ENCODE measurements around the gene UNC93B1. TPM values are rescaled to one million over a fixed set of nuclear protein-coding genes. Genes with fewer than 3 reads are reported as not detected.

Gene UNC93B1
- total RNA-seq (2021) = 21.7 and 23.3 TPM in 2 replicates
- long read RNA-seq, partial matches to known transcripts = 2 of 7 reads
- long read RNA-seq, other reads (novel, unspliced or antisense) = 3 of 7 reads

DNA sequence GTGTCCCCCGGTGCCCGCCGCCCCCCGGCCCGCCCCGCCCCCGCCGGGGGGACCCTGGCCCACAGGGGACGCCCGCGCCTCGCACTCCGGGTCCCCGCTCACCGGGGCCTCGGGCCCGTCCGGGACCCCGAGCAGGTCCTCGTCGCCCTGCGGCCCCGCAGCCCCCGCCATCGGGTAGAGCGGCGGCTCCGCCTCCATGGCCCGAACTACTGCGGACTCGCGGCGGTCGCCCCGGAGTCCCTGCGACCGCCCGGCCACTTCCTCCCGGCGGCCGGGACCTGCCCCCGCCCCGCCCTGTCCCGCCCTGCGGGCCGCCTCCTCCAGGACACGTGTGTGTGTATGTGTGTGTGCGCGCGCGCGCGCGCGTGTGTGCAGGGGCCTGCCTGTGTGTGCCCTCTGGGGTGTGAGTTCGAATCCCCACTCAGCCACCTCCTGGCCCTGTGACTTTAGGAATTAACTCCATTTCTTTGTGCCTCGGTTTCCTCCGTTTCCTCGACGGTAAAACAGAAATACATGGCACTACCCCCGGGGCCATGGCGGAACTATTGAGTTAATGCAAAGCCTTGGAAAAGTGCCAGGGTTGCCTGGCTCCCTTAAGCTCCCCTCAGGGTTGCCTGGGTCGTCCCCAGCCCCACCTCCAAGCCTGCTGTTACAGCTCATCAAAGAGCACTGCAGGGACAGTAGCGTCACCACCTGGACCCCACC is at the start of gene UNC93B1:
Gene UNC93B1 (minus strand): TSS at position 252 of the 705 bp plus-strand sequence. CDS start 54 bp downstream, at position 198.
- Histone ChIP-seq H4K20me1 (ENCODE audit: control insufficient read depth, insufficient read depth, insufficient read length) (no peaks in the 10 kb centered on the region), H3K27me3 (ENCODE audit: insufficient read depth, low read length) (no peaks in the 10 kb centered on the region)
- WGBS (ENCODE audit: extremely low coverage, insufficient read length, low lambda C conversion rate) = no CpG with 5 or more reads among the region's 64 CpGs

More for the DNA sequence above, at the start of gene UNC93B1:
- Histone ChIP-seq H3K9ac (ENCODE audit: extremely low read depth, insufficient read length, low read length) (no peak within 1 kb of the TSS), H2BK20ac (ENCODE audit: low read depth, low read length, poor library complexity, severe bottlenecking) (no peak within 1 kb of the TSS), H3K4me2 (ENCODE audit: insufficient read depth, insufficient read length, low read length) (peak within 1 kb of the TSS; percentile 35), H3K23me2 (ENCODE audit: insufficient read length, low read depth, low read length, poor library complexity, severe bottlenecking) (peaks cover 4% of the 10 kb centered on the region), H3K14ac (ENCODE audit: insufficient read depth, low read length) (no peak within 1 kb of the TSS), H2AFZ (ENCODE audit: low read length) (no peak within 1 kb of the TSS), H2BK15ac (ENCODE audit: low read depth, low read length) (no peak within 1 kb of the TSS), H4K5ac (ENCODE audit: insufficient read length, low read depth, low read length) (no peak within 1 kb of the TSS), H2BK5ac (ENCODE audit: insufficient read length, low read length) (no peak within 1 kb of the TSS), H2AK5ac (ENCODE audit: insufficient read length, low read length) (no peak within 1 kb of the TSS), H3K9me3 (ENCODE audit: control insufficient read depth, low read depth, low read length) (no peaks in the 10 kb centered on the region), H3K18ac (ENCODE audit: insufficient read length, low read depth, low read length) (no peak within 1 kb of the TSS), H3K4ac (ENCODE audit: low read depth, low read length) (no peak within 1 kb of the TSS), H3T11ph (ENCODE audit: low read length) (no peak within 1 kb of the TSS), H3K56ac (ENCODE audit: insufficient read length, low read depth, low read length) (no peak within 1 kb of the TSS), H3K4me1 (ENCODE audit: insufficient read depth, low read length) (no peaks in the 10 kb centered on the region; the same call in 1 of the 2 replicates), H2BK120ac (ENCODE audit: low read depth, low read length, poor library complexity, severe bottlenecking) (no peak within 1 kb of the TSS), H2BK12ac (ENCODE audit: insufficient read length, low read depth, low read length) (no peak within 1 kb of the TSS), H4K8ac (replicated peaks; ENCODE audit: insufficient read length, low read depth, low read length) (no peak within 1 kb of the TSS), H3K79me2 (ENCODE audit: insufficient read depth, low read length) (no peaks in the 10 kb centered on the region), H3K27ac (ENCODE audit: insufficient read length, low read depth, low read length) (no peak within 1 kb of the TSS), H3K23ac (ENCODE audit: insufficient read length, low read depth, low read length) (no peak within 1 kb of the TSS), H4K91ac (ENCODE audit: insufficient read length, low read depth, low read length) (no peak within 1 kb of the TSS), H3K79me1 (ENCODE audit: insufficient read depth, low read depth, low read length, poor library complexity, severe bottlenecking) (no peaks in the 10 kb centered on the region)
- no peaks in the 10 kb centered on the region; a peak in 1 of 7 replicates for H3K36me3 Mint-ChIP-seq (ENCODE audit: insufficient read depth in 1 of 3, low read depth in 3 of 3)
- H3K27ac Mint-ChIP-seq = no peak within 1 kb of the TSS; a peak in 1 of 7 replicates
- peak; percentile 85 for DNase-seq
- peaks cover 13 to 19% of the 10 kb centered on the region in 2 experiments for H3K4me1 Mint-ChIP-seq
- peaks cover 12% of the 10 kb centered on the region for H3K27me3 Mint-ChIP-seq (ENCODE audit: low read depth)
- peak within 1 kb of the TSS; percentile 69 to 86 for H3K4me3 Mint-ChIP-seq
- no peak for TF ChIP-seq CTCF (conservative IDR thresholded peaks at IDR 0.05)
- peaks cover 0 to under 1% of the 10 kb centered on the region in 2 experiments; a peak in 1 of 5 replicates for H3K9me3 Mint-ChIP-seq

All from H9 (cell line).